Right cardiac atrium (tissue), 5 donors: ENCODE data around the gene KLF9. TPM values are rescaled to one million over a fixed set of nuclear protein-coding genes. Genes with fewer than 3 reads are reported as not detected.
A peak's percentile ranks its signal among the peaks of the same experiment; 100 is the strongest.

Experiments
- ATAC-seq, 2 donors: fragments of 200-7000 bp; cut with Tn5 transposase; one replicate each; pipeline versions ENCODE4 v1.8.0 to v1.9.1; 2020; ENCODE audit warnings: moderate library complexity in 2 of 2, mild to moderate bottlenecking in 1 of 2
- DNase-seq, 3 donors: peaks; one replicate each; pipeline ENCODE4 v3.0.0-alpha.2; 2020
- H3K27ac ChIP-seq: one replicate; pipeline ENCODE4 v1.5.1; 2013; ENCODE audit warnings: mild to moderate bottlenecking, low read length, control low read depth, moderate library complexity
- H3K27me3 ChIP-seq: one replicate; pipeline ENCODE4 v1.6.1; 2013; ENCODE audit not compliant: control insufficient read depth, insufficient read depth
- H3K4me1 ChIP-seq: one replicate; pipeline ENCODE4 v1.6.1; 2013; ENCODE audit warnings: low read length; ENCODE audit not compliant: control insufficient read depth, insufficient read depth
- H3K4me3 ChIP-seq: one replicate; pipeline ENCODE4 v1.5.1; 2013; ENCODE audit warnings: low read length, control low read depth
- H3K9me3 ChIP-seq: one replicate; pipeline ENCODE4 v1.6.1; 2013; ENCODE audit warnings: low read length; ENCODE audit not compliant: control insufficient read depth
- WGBS: extraction: QIAGEN DNeasy Blood & Tissue Kit; methylation state at CpG from one replicate; pipeline ENCODE4 v1.1.7; 2013; 5-methylcytosine and 5-hydroxymethylcytosine counted together
- intact Hi-C, 4 donors: fragments of 100-400 bp; cut with DNase I; formaldehyde crosslinking; loops; one replicate each; pipeline versions ENCODE4 v1.11.0 to v1.14.0; 2022 to 2023
- polyA plus RNA-seq: library from polyadenylated mRNA; stranded (reverse); fragments of 200-250 nt; gene quantifications from one replicate; pipeline ENCODE4 v1.2.3, GENCODE V29; 2013
- total RNA-seq, 4 donors: library from RNA; stranded (reverse); fragmentation: NEBNext Ultra II Directional; extraction: Animal tissue kit (Norgen Biotek cat#: 25700); gene quantifications; one replicate each; pipeline ENCODE4 v1.2.1, GENCODE V29; 2021
- donor health status: healthy with polysubstance abuse.
- donor health status: DM: no; HTN: yes; CAD: no.
- donor health status: DM: no; HTN: no; CAD: no.
- donor health status: DM: no; HTN: yes; CAD: no; lungs with severe emphysema.
- donor health status: DM: yes; HTN: yes; CAD: no.

The KLF9 gene
- total and polyA plus RNA-seq, 5 donors = 39.5 to 76.6 (median 70.7) TPM

DNA sequence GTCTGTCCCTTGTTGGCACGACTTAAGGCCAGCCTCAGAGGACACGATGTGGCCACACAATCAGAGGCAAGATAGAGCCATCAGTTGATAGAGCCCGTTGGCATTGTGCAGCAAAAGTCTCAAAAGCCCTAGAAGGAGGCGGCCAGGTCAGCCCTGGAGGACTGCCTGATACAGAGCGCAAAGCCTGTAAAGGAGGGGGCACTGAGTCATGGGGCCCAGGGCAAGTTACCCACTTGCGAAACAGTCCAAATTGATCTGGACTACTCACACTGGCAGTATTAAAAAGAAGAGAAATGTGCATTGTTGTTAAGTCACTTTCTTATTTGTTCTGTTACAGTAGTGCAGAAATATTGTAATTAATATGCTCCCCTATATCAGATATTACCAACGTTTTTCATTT, 51.5 kb downstream of the KLF9 start:
- Histone ChIP-seq H3K4me1 (no peaks in the 10 kb centered on the region), H3K4me3 (no peak overlapping the region), H3K27me3 (no peaks in the 10 kb centered on the region), H3K9me3 (no peaks in the 10 kb centered on the region), H3K27ac (no peak overlapping the region)
- 84% methylated on average over 7 of the region's 7 CpGs for WGBS
- DNase-seq (no peak), ATAC-seq (no peak)
- intact Hi-C loops = no loop called here

- no peak overlapping the region for H3K4me3 ChIP-seq
- H3K27ac ChIP-seq = no peak overlapping the region
- ATAC-seq = peak in 1 of 2 donors; percentile 44
- H3K27me3 ChIP-seq = no peaks in the 10 kb centered on the region
- 74% methylated on average over 3 of the region's 3 CpGs for WGBS
- DNase-seq = no peak
- H3K4me1 ChIP-seq = no peaks in the 10 kb centered on the region
- intact Hi-C loops = loop anchor here (5.0 to 10.0 kb wide), 4 partner anchors 49 to 246 kb away; no protein-coding TSS in a partner anchor
- H3K9me3 ChIP-seq = no peaks in the 10 kb centered on the region
These were observed 58.7 kb downstream of the KLF9 start for GRCh38 chr9:70355801-70356200.

DNA sequence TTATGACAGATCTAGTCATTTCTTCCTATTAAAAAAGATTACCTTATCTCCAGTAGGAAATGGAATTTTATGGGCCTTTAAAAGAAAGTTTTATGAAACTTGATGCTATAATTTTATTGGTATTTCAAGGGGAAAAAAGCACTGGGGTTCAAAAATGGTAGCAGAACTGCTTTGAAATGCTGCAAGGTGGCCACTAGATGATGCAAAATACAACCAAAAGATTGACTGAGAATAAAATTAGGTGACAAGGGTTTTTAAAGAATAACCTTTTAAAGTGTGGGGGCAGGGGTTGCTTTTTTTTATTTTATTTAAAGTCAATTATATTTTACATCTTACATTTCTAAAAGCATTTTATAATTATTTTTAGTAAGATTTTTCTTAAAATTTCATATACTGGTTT, 61.7 kb downstream of the KLF9 start:
- Histone ChIP-seq H3K27ac (no peak overlapping the region), H3K9me3 (no peaks in the 10 kb centered on the region), H3K4me1 (no peaks in the 10 kb centered on the region), H3K27me3 (no peaks in the 10 kb centered on the region), H3K4me3 (no peak overlapping the region)
- intact Hi-C loops = loop anchor here in 3 of 4 donors (2.0 to 10.0 kb wide), 6 partner anchors 52 to 249 kb away; partner anchors contain the start of gene KLF9 (in 1 of the 3)
- ATAC-seq = peak in 1 of 2 donors; percentile 64
- no peak for DNase-seq

- Histone ChIP-seq H3K4me3 (no peak overlapping the region), H3K4me1 (no peaks in the 10 kb centered on the region), H3K27me3 (no peaks in the 10 kb centered on the region), H3K27ac (no peak overlapping the region), H3K9me3 (no peaks in the 10 kb centered on the region)
- WGBS = 39% methylated on average over 1 of the region's 1 CpG
- ATAC-seq (peak in 1 of 2 donors; percentile 25), DNase-seq (no peak)
- intact Hi-C loops = loop anchor here in 3 of 4 donors (2.0 to 10.0 kb wide), 6 partner anchors 52 to 250 kb away; partner anchors contain the start of gene KLF9 (in 1 of the 3)
These were observed 62.1 kb downstream of the KLF9 start for GRCh38 chr9:70352356-70352755.

- intact Hi-C loops = loop anchor here in 1 of 4 donors (10.0 kb wide), 1 partner anchor 68 kb away; the partner anchor contains the start of gene KLF9
- Histone ChIP-seq H3K27ac (no peak overlapping the region), H3K4me3 (no peak overlapping the region), H3K27me3 (no peaks in the 10 kb centered on the region), H3K4me1 (no peaks in the 10 kb centered on the region), H3K9me3 (no peaks in the 10 kb centered on the region)
- 89% methylated on average over 2 of the region's 2 CpGs for WGBS
- ATAC-seq (no peak), DNase-seq (no peak)
These were observed 67.4 kb downstream of the KLF9 start for GRCh38 chr9:70347046-70347445.

GRCh38 chr9:70340572-70340971, 73.9 kb downstream of the KLF9 start:
- Histone ChIP-seq H3K27me3 (no peaks in the 10 kb centered on the region), H3K4me1 (no peaks in the 10 kb centered on the region), H3K27ac (no peak overlapping the region), H3K9me3 (no peaks in the 10 kb centered on the region), H3K4me3 (no peak overlapping the region)
- 0% methylated on average over 1 of the region's 1 CpG for WGBS
- intact Hi-C loops = loop anchor here in 1 of 4 donors (10.0 kb wide), 1 partner anchor 74 kb away; the partner anchor contains the start of gene KLF9
- DNase-seq = no peak
- ATAC-seq = no peak

Other genes starting within 250 kb of the KLF9 start
- gene SMC5, start 155.7 kb downstream of the KLF9 start, total RNA-seq = 10 to 100 TPM; 15.4 to 24.4 (median 17.0) TPM
- gene SMC5, start 155.7 kb downstream of the KLF9 start, polyA plus RNA-seq = 7.7 TPM